ENCODE data around the gene CNIH3.

DNA sequence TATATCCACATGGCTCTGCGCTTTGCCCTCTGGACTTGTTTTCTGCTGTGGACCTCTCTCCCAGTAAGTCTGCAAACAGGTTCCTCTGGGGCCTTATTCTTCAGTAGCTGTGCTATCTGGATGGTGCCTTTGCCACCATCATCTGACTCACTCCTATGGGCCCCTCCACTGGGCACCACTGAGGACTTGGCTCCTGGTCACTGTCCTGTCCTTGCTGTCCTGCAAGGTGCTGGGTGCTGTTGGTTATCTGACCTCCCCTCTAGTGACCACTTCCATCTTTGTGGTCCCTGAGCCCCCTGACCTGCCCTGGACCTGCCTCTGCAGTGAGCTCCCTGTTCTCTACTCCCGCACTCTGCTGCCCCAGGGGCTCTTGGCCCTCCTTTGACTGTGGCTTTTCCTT, 6.7 kb downstream of the CNIH3 start:
- TF ChIP-seq, protein P1, sequence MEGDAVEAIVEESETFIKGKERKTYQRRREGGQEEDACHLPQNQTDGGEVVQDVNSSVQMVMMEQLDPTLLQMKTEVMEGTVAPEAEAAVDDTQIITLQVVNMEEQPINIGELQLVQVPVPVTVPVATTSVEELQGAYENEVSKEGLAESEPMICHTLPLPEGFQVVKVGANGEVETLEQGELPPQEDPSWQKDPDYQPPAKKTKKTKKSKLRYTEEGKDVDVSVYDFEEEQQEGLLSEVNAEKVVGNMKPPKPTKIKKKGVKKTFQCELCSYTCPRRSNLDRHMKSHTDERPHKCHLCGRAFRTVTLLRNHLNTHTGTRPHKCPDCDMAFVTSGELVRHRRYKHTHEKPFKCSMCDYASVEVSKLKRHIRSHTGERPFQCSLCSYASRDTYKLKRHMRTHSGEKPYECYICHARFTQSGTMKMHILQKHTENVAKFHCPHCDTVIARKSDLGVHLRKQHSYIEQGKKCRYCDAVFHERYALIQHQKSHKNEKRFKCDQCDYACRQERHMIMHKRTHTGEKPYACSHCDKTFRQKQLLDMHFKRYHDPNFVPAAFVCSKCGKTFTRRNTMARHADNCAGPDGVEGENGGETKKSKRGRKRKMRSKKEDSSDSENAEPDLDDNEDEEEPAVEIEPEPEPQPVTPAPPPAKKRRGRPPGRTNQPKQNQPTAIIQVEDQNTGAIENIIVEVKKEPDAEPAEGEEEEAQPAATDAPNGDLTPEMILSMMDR (IDR thresholded peaks at IDR 0.05; ENCODE audit: extremely low read depth in 1 of 2, insufficient read depth in 1 of 2, low read depth in 1 of 2, low read length in 2 of 2), result no peak
- TF ChIP-seq FOS (IDR thresholded peaks at IDR 0.05; ENCODE audit: borderline replicate concordance, insufficient read depth, low read length) (no peak), POLR2A (IDR thresholded peaks at IDR 0.05; ENCODE audit: low read depth, low read length) (no peak)

Data from endothelial cell of umbilical vein (primary cell).